HG03571 (cell line): ENCODE data around the gene KCNQ1.

Source experiments
- ATAC-seq: cut with Tn5 transposase; IDR thresholded peaks from one replicate; pipeline ENCODE4 v1.9.1; 2021; ENCODE audit not compliant: unreplicated experiment

Gene KCNQ1

DNA sequence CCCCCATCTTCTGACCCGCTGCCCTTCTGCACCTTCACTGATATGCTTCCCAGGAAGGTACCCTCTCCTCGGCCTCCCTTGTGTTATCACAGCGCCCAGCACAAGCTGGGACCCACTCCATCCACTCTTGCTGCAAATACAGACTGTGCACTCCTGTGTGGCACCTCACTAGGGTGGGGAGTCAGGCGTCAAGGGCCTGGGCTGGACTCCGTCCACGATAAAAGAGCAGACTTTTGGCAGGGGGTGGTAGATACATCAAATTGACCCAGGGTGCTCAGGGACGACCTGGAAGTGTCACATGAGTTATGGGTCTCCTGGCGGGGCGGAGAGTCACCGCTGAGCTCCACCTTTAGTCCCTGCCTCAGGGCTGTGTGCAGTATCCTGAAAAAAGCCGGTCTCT, 1.4 kb upstream of the KCNQ1 start:
- no peak for ATAC-seq

DNA sequence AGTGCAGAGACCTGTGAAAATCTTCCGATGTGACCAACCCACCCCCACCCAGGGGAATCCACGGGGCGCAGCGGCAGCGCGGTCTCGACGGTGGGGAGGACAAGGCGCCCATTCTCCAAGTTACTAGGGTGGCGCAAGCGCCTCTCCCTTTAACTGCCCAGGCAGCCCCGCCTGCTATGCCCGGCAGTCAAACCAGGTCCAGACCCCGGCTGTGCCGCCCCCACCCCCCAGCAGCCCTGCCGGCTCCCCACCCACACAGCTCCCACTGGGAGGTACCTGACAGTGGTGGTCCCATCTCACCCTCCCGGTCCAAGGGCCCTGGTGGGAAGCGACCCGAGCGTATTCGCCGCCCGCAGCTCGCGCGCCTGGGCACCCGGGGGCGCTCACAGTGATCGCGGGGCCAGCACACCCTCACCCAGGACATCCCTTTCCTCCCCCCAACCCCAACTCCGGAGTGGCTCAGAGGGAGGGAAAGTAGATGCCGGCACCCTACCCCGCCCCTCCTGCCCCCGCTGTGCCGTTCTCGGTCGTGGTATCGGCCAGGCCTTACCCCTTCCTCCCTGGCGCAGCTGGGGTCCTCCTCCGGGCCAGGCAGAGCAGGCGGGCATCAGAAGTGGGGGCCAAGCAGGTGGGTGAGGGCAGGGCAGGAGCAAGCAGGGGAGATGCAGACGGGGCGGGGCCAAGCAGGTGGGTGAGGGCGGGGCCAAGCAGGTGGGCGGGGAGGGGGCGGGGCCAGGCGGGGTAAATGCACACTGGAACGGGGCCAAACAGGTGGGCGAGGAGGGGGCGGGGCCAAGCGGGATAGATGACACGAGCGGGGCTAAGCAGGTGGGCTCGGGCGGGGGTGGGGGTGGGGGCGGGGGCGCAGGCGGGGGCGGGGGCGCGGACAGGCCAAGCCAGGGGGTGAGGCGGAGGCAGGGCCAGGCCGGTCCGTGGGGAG, 657 bp upstream of the KCNQ1 start, which contains the start of gene TRPM5:
Gene TRPM5 (minus strand): TSS at position 634 of the 940 bp plus-strand sequence. CDS start 21,478 bp downstream, outside the sequence.
- no peak for ATAC-seq

DNA sequence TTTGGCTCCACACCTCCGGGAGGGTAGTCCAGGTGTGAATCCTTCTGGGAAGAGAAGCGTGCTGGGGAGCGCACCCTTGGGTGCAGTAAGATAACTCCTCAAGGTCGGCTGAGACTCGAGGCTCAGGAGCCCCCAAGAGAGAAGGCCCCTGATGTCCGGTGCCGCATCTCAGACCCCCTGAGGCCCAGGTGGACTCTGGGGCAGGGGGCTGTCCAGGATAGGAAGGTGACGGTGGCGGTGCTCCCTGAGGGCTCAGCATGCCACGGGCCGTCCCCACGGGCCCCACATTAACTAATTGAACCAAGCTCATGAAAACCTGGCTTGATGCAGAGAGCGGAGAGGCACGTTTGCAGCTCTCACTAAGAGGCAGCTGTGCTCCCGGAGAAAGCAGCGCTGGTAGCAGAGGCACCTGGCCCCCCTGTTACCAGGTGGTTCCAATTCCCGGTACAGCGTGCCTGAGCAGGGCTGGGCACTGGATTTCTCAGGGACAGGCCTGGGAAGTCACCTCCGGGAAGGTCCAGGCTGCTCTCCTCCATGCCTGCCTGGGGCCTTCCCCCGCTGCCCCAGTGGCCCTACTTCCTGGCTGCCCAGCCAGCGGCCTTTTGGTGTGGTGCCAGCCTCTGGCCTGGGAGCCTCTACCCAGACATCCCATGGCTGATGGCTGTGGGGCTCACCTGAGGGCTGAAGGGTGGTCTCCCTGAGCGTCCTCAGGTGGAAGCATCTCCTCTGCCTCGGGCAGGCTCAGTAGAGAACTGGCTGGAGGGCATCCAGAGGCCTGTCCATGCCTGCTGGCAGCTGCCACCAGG, 1.1 kb downstream of the KCNQ1 start:
- ATAC-seq = no peak

GRCh38 chr11:2446590-2447252, 1.9 kb downstream of the KCNQ1 start:
- no peak for ATAC-seq

- ATAC-seq = no peak
Observed at GRCh38 chr11:2447253-2447950, 2.6 kb downstream of the KCNQ1 start.

DNA sequence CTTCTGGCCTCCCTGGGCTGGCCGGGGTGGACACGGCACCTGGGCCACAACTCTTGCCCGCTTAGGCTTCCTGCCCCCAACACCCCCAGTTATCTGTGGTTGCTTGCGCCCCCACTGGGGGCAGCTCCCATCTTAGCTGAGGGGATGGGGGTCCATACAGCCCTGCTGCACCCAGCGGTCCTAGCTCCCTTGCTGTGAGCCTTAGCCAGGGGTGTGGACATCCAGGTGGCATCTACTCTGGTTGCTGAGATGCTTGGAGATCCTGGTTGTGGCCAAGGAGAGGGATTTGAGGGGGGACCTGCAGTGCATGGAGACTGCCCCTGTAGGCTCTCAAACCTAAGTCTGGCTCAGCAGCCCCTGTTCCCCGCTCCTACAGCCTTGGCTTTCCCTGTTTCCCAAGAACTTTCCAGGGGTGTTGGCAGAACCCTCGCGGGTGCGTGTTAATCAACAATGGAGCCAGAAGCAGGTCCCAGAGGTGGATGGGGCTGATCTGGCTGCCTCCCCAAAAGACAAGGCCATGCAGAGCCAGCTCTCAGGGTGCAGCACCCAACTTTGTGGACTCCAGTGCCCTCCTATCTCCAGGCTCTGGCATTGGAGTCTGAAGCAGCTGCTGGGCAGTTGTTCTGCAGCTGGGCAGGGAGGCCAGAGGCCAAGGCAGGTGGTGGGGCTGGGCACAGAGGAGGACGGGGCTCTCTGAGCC, 3.3 kb downstream of the KCNQ1 start:
- no peak for ATAC-seq

GRCh38 chr11:2448661-2449547, 4.1 kb downstream of the KCNQ1 start:
- no peak for ATAC-seq

GRCh38 chr11:2449548-2450320, 4.9 kb downstream of the KCNQ1 start:
- ATAC-seq = no peak

GRCh38 chr11:2450321-2451041, 5.7 kb downstream of the KCNQ1 start:
- no peak for ATAC-seq

GRCh38 chr11:2451336-2451735, 6.5 kb downstream of the KCNQ1 start:
- no peak for ATAC-seq

GRCh38 chr11:2451916-2452315, 7.1 kb downstream of the KCNQ1 start:
- ATAC-seq = no peak

GRCh38 chr11:2452321-2453012, 7.7 kb downstream of the KCNQ1 start:
- ATAC-seq = no peak

GRCh38 chr11:2453436-2453835, 8.6 kb downstream of the KCNQ1 start:
- no peak for ATAC-seq

- ATAC-seq = no peak
Observed at GRCh38 chr11:2458321-2458720, 13.5 kb downstream of the KCNQ1 start.

GRCh38 chr11:2459016-2459725, 14.4 kb downstream of the KCNQ1 start:
- no peak for ATAC-seq

DNA sequence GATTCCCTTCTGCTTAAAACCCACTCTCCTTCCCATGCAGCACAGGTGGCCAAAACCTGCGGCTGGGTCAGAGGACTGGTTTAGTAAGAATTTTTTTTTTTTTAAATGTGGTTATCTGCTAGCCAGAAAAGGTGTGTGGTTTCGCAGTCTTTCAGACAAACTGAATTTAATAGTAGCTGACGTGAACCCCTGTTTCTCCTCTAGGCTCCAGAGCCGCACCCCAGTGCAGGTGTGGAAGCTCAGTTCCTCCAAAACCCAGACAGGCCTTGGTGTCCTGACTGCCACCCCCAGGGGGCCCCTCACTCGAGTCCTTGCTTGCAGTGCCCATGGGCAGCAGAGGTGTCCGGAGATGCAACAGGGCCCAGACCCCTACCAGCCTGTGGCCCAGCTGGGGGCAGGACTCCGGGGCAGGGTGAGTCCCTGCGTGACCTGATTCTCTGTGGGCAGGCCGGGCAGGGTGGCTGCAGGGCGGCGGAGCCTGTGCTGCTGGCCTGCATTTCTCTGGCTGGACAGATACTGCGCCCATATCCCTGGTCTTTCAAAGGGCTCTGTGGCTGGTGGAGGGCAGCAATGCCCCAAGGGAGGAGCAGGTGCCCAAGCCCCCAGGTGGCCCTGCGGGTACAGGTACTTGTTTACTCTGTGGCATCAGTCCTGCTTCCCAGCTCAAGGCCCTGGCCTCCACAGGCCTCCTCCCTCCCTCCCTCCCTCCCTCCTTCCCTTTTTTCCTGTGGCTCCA, 15.2 kb downstream of the KCNQ1 start:
- no peak for ATAC-seq
